RCC 7860 (cell line): ENCODE measurements around the gene PLIN4.
A peak's percentile ranks its signal among the peaks of the same experiment; 100 is the strongest.

Source experiments
- DNase-seq: peaks from one replicate; pipeline ENCODE4 v3.0.0-alpha.2; 2015; ENCODE audit warnings: low spot score
- FAIRE-seq: peaks from 2 replicates; lab custom pipeline; 2012; peaks lifted over from hg19 to GRCh38; lab: Jason Lieb, UNC

PLIN4 gene

GRCh38 chr19:4464815-4465581, 53.3 kb downstream of the PLIN4 start:
- no peak for DNase-seq
- FAIRE-seq = no peak

- FAIRE-seq (peak; percentile 72), DNase-seq (peak; percentile 94)
Measured at GRCh38 chr19:4457654-4458395, 60.5 kb downstream of the PLIN4 start, which contains the start of gene UBXN6. Gene UBXN6, minus strand, starts transcription at chr19:4457794. Its CDS starts 97 bp downstream, at chr19:4457697.

GRCh38 chr19:4456843-4457653, 61.2 kb downstream of the PLIN4 start:
- DNase-seq = no peak
- FAIRE-seq = no peak

- peak; percentile 52 for DNase-seq
- no peak for FAIRE-seq
Measured at GRCh38 chr19:4456476-4456842, 61.8 kb downstream of the PLIN4 start.

GRCh38 chr19:4455719-4456475, 62.4 kb downstream of the PLIN4 start:
- DNase-seq (peak; percentile 77), FAIRE-seq (peak; percentile 83)

- DNase-seq = no peak
- FAIRE-seq = no peak
Measured at GRCh38 chr19:4454747-4455718, 63.3 kb downstream of the PLIN4 start.

- DNase-seq (no peak), FAIRE-seq (no peak)
Measured at GRCh38 chr19:4453232-4454179, 64.8 kb downstream of the PLIN4 start.

- FAIRE-seq (no peak), DNase-seq (no peak)
Measured at GRCh38 chr19:4452230-4452990, 65.9 kb downstream of the PLIN4 start.
